ENCODE results near the gene CPEB1. TPM values are rescaled to one million over a fixed set of nuclear protein-coding genes. Genes with fewer than 3 reads are reported as not detected.

The CPEB1 gene
- total and polyA plus RNA-seq, 2 of the 13 experiments (the other 11 are each of a cell fraction or from before 2014, with no cell fraction given) = 0.03 to 0.07 TPM

DNA sequence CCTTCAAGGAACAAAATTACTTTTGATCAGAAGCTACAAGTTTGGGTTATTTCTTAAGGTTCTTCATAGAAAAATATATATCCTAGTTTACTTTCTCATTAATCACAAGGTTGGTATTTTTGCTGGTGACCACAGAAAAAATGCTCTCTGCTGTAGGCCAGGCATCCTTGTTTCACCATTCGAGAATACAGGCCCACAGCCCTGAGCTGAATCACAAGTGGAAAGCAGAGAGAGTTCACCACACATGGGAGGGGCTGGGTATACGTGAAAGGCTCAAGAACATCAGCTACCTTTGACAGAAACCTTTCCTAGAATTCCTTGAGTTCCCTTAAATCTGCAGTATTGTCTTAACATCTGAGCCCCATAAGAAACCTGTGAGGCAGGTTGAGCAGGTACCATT is 23.2 kb downstream of the CPEB1 start:
- no TSS peak for BruUV-seq (replicated peaks)
- Histone ChIP-seq H3K9me3 (ENCODE audit: low read length) (no peaks in the 10 kb centered on the region), H3K4me3 (replicated peaks in 1 of 3; ENCODE audit: insufficient read depth in 1 of 3, low read depth in 2 of 3, low read length in 3 of 3) (no peak overlapping the region), H4K20me1 (ENCODE audit: insufficient read depth, low read length) (no peaks in the 10 kb centered on the region), H2AFZ (ENCODE audit: low read length) (no peak overlapping the region), H3K36me3 (replicated peaks in 1 of 2; ENCODE audit: control insufficient read depth in 1 of 2, insufficient read depth in 2 of 2, low read length in 2 of 2) (no peaks in the 10 kb centered on the region), H3K4me1 (ENCODE audit: insufficient read depth, low read length) (no peaks in the 10 kb centered on the region), H3K27me3 (ENCODE audit: control insufficient read depth in 1 of 2, insufficient read depth in 2 of 2, low read length in 2 of 2) (no peaks in the 10 kb centered on the region; a peak in 2 of 5 replicates), H3K9ac (ENCODE audit: insufficient read depth, low read depth, low read length) (no peak overlapping the region), H3K27ac (ENCODE audit: extremely low read length, insufficient read depth, low read length) (no peak overlapping the region), H3K79me2 (ENCODE audit: insufficient read depth, low read length) (no peaks in the 10 kb centered on the region), H3K4me2 (ENCODE audit: low read depth, low read length) (no peak overlapping the region)
- in situ Hi-C loops (cut with HindIII; ENCODE audit: extremely low pct_ligation_motif_present, low pct_unique_long_range_greater_than_20kb) (no loop called here), intact Hi-C loops (cut with micrococcal nuclease; ENCODE audit: unreplicated experiment) (no loop called here)
- TF ChIP-seq KAT8 (CRISPR knock-in tag; IDR thresholded peaks at IDR 0.05) = no peak
- no peak for TF ChIP-seq NFIC (IDR thresholded peaks at IDR 0.05; ENCODE audit: low read length)
- no peak for TF ChIP-seq ZNF530 (CRISPR knock-in tag; IDR thresholded peaks at IDR 0.05; ENCODE audit: low read depth)
- no peak for TF ChIP-seq HMG20B (CRISPR knock-in tag; conservative IDR thresholded peaks at IDR 0.05)
- TF ChIP-seq ZMYM4 (CRISPR knock-in tag; IDR thresholded peaks at IDR 0.05) = no peak
- no peak for TF ChIP-seq RAD51 (IDR thresholded peaks at IDR 0.05; ENCODE audit: borderline replicate concordance)
- TF ChIP-seq, protein P1, sequence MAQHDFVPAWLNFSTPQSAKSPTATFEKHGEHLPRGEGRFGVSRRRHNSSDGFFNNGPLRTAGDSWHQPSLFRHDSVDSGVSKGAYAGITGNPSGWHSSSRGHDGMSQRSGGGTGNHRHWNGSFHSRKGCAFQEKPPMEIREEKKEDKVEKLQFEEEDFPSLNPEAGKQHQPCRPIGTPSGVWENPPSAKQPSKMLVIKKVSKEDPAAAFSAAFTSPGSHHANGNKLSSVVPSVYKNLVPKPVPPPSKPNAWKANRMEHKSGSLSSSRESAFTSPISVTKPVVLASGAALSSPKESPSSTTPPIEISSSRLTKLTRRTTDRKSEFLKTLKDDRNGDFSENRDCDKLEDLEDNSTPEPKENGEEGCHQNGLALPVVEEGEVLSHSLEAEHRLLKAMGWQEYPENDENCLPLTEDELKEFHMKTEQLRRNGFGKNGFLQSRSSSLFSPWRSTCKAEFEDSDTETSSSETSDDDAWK (CRISPR knock-in tag; IDR thresholded peaks at IDR 0.05) = no peak
- no peak for TF ChIP-seq POLR2G (IDR thresholded peaks at IDR 0.05; ENCODE audit: low read depth, low read length)
- TF ChIP-seq ZFP1 (CRISPR knock-in tag; IDR thresholded peaks at IDR 0.05) = no peak
- TF ChIP-seq ZNF883 (CRISPR knock-in tag; IDR thresholded peaks at IDR 0.05; ENCODE audit: not compliant biosample characterization) = no peak
- TF ChIP-seq U2AF2 (IDR thresholded peaks at IDR 0.05; ENCODE audit: low read depth, low read length) = no peak
- TF ChIP-seq NCOA5 (CRISPR knock-in tag; IDR thresholded peaks at IDR 0.05) = no peak
- TF ChIP-seq, protein P2, sequence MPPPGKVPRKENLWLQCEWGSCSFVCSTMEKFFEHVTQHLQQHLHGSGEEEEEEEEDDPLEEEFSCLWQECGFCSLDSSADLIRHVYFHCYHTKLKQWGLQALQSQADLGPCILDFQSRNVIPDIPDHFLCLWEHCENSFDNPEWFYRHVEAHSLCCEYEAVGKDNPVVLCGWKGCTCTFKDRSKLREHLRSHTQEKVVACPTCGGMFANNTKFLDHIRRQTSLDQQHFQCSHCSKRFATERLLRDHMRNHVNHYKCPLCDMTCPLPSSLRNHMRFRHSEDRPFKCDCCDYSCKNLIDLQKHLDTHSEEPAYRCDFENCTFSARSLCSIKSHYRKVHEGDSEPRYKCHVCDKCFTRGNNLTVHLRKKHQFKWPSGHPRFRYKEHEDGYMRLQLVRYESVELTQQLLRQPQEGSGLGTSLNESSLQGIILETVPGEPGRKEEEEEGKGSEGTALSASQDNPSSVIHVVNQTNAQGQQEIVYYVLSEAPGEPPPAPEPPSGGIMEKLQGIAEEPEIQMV (CRISPR knock-in tag; IDR thresholded peaks at IDR 0.05; ENCODE audit: low read depth) = no peak
- no peak for TF ChIP-seq ZNF737 (CRISPR knock-in tag; IDR thresholded peaks at IDR 0.05; ENCODE audit: borderline replicate concordance)
- TF ChIP-seq NFKB2 (CRISPR knock-in tag; IDR thresholded peaks at IDR 0.05; ENCODE audit: borderline replicate concordance) = no peak
- TF ChIP-seq, protein P3, sequence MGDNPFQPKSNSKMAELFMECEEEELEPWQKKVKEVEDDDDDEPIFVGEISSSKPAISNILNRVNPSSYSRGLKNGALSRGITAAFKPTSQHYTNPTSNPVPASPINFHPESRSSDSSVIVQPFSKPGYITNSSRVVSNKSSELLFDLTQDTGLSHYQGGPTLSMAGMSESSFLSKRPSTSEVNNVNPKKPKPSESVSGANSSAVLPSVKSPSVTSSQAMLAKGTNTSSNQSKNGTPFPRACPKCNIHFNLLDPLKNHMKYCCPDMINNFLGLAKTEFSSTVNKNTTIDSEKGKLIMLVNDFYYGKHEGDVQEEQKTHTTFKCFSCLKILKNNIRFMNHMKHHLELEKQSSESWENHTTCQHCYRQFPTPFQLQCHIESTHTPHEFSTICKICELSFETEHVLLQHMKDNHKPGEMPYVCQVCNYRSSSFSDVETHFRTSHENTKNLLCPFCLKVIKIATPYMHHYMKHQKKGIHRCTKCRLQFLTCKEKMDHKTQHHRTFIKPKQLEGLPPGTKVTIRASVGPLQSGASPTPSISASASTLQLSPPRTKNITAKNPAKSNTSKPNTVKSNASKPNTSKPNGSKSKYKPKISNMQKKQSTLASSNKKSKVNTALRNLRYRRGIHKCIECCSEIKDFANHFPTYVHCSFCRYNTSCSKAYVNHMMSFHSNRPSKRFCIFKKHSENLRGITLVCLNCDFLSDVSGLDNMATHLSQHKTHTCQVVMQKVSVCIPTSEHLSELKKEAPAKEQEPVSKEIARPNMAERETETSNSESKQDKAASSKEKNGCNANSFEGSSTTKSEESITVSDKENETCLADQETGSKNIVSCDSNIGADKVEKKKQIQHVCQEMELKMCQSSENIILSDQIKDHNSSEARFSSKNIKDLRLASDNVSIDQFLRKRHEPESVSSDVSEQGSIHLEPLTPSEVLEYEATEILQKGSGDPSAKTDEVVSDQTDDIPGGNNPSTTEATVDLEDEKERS (CRISPR knock-in tag; IDR thresholded peaks at IDR 0.05) = no peak
- TF ChIP-seq ZNF33A (CRISPR knock-in tag; IDR thresholded peaks at IDR 0.05; ENCODE audit: borderline replicate concordance) = no peak
- TF ChIP-seq, protein P4, sequence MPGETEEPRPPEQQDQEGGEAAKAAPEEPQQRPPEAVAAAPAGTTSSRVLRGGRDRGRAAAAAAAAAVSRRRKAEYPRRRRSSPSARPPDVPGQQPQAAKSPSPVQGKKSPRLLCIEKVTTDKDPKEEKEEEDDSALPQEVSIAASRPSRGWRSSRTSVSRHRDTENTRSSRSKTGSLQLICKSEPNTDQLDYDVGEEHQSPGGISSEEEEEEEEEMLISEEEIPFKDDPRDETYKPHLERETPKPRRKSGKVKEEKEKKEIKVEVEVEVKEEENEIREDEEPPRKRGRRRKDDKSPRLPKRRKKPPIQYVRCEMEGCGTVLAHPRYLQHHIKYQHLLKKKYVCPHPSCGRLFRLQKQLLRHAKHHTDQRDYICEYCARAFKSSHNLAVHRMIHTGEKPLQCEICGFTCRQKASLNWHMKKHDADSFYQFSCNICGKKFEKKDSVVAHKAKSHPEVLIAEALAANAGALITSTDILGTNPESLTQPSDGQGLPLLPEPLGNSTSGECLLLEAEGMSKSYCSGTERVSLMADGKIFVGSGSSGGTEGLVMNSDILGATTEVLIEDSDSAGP (CRISPR knock-in tag; IDR thresholded peaks at IDR 0.05; ENCODE audit: borderline replicate concordance) = no peak
- ATAC-seq = no peak
- ChIA-PET CTCF (ENCODE audit: low intra/inter-chr PET ratio, low total read pairs) (no interaction called here), POLR2A (no interaction called here)
- WGBS (ENCODE audit: low lambda C conversion rate) = 0% methylated on average over 2 of the region's 2 CpGs
- no peak for DNase-seq (ENCODE audit: low spot score)
- no peak for FAIRE-seq

All from HepG2 (cell line).